CD4-positive, alpha-beta T cell (primary cell): ENCODE results near the gene WDR27. TPM values are rescaled to one million over a fixed set of nuclear protein-coding genes. Genes with fewer than 3 reads are reported as not detected.
A peak's percentile ranks its signal among the peaks of the same experiment; 100 is the strongest.

Source experiments
- ATAC-seq: fragments of 200-7000 bp; cut with Tn5 transposase; one replicate; pipeline ENCODE4 v1.10.0; 2022; ENCODE audit warnings: mild to moderate bottlenecking; ENCODE audit not compliant: poor library complexity
- CTCF ChIA-PET: fragments of 350-600 bp; sonication (Branson Sonifier 250); formaldehyde crosslinking; loops from one replicate; lab custom pipeline; 2021; ENCODE audit warnings: antibody characterized with exemption, inconsistent platforms; lab: Charles Lee
- POLR2A ChIA-PET: fragments of 350-600 bp; sonication (Branson Sonifier 250); formaldehyde crosslinking; loops from one replicate; lab custom pipeline; 2021; ENCODE audit warnings: antibody characterized with exemption, inconsistent platforms; lab: Charles Lee
- DNase-seq, 14 experiments: peaks; one replicate each; pipeline ENCODE4 v3.0.0-alpha.2; 2013 to 2020; ENCODE audit warnings: mixed read lengths in 2 of 14
- H3K27ac ChIP-seq, 2 donors: one replicate each; pipeline versions ENCODE4 v1.5.1 to v1.7.0; 2013; ENCODE audit warnings: low read length in 2 of 2, low read depth in 1 of 2, mild to moderate bottlenecking in 1 of 2
- H3K27me3 ChIP-seq, 2 experiments: 1 replicate in 1 of 2; 2 replicates in 1 of 2; pipeline versions ENCODE4 v1.6.1 to v1.7.0; 2013; ENCODE audit warnings: low read length in 2 of 2, control low read depth in 1 of 2, mild to moderate bottlenecking in 1 of 2, moderate library complexity in 1 of 2; ENCODE audit not compliant: insufficient read depth in 2 of 2, control insufficient read depth in 1 of 2
- H3K36me3 ChIP-seq: one replicate; pipeline ENCODE4 v1.6.1; 2013; ENCODE audit warnings: low read length, control low read depth; ENCODE audit not compliant: insufficient read depth
- H3K4me1 ChIP-seq: one replicate; pipeline ENCODE4 v1.6.1; 2013; ENCODE audit warnings: low read length, control low read depth; ENCODE audit not compliant: insufficient read depth
- H3K4me3 ChIP-seq: one replicate; pipeline ENCODE4 v1.5.1; 2013; ENCODE audit warnings: mild to moderate bottlenecking, low read length, moderate library complexity
- H3K9me3 ChIP-seq, 2 experiments: 1 replicate in 1 of 2; 2 replicates in 1 of 2; pipeline versions ENCODE4 v1.6.1 to v1.7.0; 2013; ENCODE audit warnings: low read length in 2 of 2, mild to moderate bottlenecking in 2 of 2, control low read depth in 1 of 2, moderate library complexity in 1 of 2; ENCODE audit not compliant: control insufficient read depth in 1 of 2, insufficient read depth in 1 of 2
- H3K27ac Mint-ChIP-seq: one replicate; pipeline ENCODE4 v1.8.0; 2020; ENCODE audit warnings: mixed read lengths
- H3K27me3 Mint-ChIP-seq: one replicate; pipeline ENCODE4 v1.8.0; 2021; ENCODE audit warnings: mixed read lengths
- H3K36me3 Mint-ChIP-seq: one replicate; pipeline ENCODE4 v1.8.0; 2021; ENCODE audit warnings: low read depth, mixed read lengths
- H3K4me1 Mint-ChIP-seq: one replicate; pipeline ENCODE4 v1.8.0; 2021; ENCODE audit warnings: low read depth, mixed read lengths
- H3K4me3 Mint-ChIP-seq: one replicate; pipeline ENCODE4 v1.8.0; 2020; ENCODE audit warnings: mild to moderate bottlenecking, mixed read lengths
- H3K9me3 Mint-ChIP-seq: one replicate; pipeline ENCODE4 v1.8.0; 2020; ENCODE audit warnings: mixed read lengths
- intact Hi-C, 2 experiments: fragments of 100-400 bp; cut with DNase I in 1 of 2; cut with micrococcal nuclease in 1 of 2; formaldehyde crosslinking; loops; one replicate each; pipeline versions ENCODE4 v1.15.1 to v1.9.0; 2023 to 2025; cut with DNase I, micrococcal nuclease
- total RNA-seq, 174 experiments: library from RNA in 2 of 174; stranded (reverse) in 2 of 174; gene quantifications; one replicate each; pipeline ENCODE4 v1.2.3 and lab custom pipeline; 2021 to 2026
- TF ChIP-seq, protein P1 (sequence below): fragments of 200-600 bp; IDR thresholded peaks from one replicate; pipeline ENCODE4 v1.8.0; 2022; ENCODE audit warnings: antibody characterized with exemption, mild to moderate bottlenecking

The WDR27 gene
- total RNA-seq, 2 experiments from 2014 or later: 22.0 to 23.5 TPM

DNA sequence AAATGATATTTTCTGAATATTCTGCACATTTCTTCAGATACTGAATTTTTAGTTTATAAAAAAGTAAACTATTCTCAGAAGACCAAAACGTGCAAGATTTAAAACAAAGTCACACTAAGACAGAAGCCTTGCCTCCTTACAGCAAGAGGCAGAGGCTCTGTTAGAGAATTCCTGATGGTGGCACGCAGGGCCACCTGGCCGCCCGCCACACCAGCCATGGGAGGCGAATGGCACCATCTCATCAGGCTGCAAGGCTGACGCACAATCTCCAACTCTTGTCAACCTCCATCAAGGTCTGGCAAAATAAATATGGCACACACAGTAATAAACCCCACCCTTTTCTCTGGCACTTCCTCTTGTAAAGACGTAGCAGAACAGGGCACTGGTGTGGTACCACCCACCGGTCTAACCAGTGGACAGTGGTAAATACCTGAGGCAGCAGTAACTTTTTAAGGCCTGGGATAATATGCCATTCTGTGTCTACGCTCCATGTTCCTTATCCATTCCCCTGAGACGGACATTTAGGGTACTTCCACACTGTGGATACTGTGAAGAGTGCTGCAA is 111.4 kb downstream of the WDR27 start:
- ChIA-PET POLR2A (no interaction called here), CTCF (no interaction called here)
- ATAC-seq (no peak), DNase-seq (no peak)
- Histone ChIP-seq H3K36me3 (no peaks in the 10 kb centered on the region), H3K9me3 (no peaks in the 10 kb centered on the region), H3K4me1 (peaks cover 16% of the 10 kb centered on the region), H3K4me3 (no peak overlapping the region), H3K27me3 (no peaks in the 10 kb centered on the region), H3K27ac (no peak overlapping the region)
- Mint-ChIP-seq H3K36me3 (no peaks in the 10 kb centered on the region), H3K4me3 (no peak overlapping the region), H3K4me1 (peaks cover 26% of the 10 kb centered on the region), H3K27me3 (no peaks in the 10 kb centered on the region), H3K27ac (peak overlapping the region; percentile 80), H3K9me3 (no peaks in the 10 kb centered on the region)
- intact Hi-C loops: no loop called here
- TF ChIP-seq, protein P1, sequence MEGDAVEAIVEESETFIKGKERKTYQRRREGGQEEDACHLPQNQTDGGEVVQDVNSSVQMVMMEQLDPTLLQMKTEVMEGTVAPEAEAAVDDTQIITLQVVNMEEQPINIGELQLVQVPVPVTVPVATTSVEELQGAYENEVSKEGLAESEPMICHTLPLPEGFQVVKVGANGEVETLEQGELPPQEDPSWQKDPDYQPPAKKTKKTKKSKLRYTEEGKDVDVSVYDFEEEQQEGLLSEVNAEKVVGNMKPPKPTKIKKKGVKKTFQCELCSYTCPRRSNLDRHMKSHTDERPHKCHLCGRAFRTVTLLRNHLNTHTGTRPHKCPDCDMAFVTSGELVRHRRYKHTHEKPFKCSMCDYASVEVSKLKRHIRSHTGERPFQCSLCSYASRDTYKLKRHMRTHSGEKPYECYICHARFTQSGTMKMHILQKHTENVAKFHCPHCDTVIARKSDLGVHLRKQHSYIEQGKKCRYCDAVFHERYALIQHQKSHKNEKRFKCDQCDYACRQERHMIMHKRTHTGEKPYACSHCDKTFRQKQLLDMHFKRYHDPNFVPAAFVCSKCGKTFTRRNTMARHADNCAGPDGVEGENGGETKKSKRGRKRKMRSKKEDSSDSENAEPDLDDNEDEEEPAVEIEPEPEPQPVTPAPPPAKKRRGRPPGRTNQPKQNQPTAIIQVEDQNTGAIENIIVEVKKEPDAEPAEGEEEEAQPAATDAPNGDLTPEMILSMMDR: no peak

DNA sequence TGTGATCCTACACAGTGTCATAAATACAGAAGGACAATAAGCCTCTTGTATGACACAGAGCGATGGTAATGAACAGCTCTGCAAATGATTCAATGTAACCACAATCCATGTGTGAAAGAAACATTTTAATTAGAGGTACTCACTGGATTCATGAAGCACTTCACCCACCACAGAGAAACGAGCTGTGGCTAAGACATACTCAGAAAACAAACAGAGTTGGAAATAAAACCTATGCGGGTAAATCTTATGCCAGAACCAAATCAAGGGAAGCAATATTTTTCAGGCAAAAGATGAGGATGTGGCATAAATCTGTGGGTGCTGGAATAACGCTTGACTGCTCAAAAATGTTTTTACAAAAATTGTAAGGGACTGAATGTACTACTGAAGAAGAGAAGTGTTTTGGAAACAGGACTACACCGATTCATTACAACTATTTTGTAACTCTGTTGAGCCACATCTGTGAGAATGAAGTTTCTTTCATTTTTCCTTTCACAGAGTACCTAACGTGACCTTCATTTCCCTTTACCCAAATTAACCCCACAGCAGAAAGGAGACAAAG is 112.1 kb downstream of the WDR27 start:
- DNase-seq (peak in 3 of 14 experiments; percentile 17 to 35 (median 24)), ATAC-seq (peak; percentile 76)
- Mint-ChIP-seq H3K9me3 (no peaks in the 10 kb centered on the region), H3K27me3 (no peaks in the 10 kb centered on the region), H3K4me3 (peak overlapping the region; percentile 23), H3K36me3 (no peaks in the 10 kb centered on the region), H3K27ac (peak overlapping the region; percentile 80), H3K4me1 (peaks cover 30% of the 10 kb centered on the region)
- ChIA-PET POLR2A (no interaction called here), CTCF (no interaction called here)
- Histone ChIP-seq H3K4me1 (peaks cover 16% of the 10 kb centered on the region), H3K4me3 (no peak overlapping the region), H3K36me3 (no peaks in the 10 kb centered on the region), H3K27ac (peak overlapping the region in 1 of 2 donors; percentile 61), H3K9me3 (no peaks in the 10 kb centered on the region), H3K27me3 (no peaks in the 10 kb centered on the region)
- intact Hi-C loops: no loop called here
- TF ChIP-seq, protein P1: no peak

DNA sequence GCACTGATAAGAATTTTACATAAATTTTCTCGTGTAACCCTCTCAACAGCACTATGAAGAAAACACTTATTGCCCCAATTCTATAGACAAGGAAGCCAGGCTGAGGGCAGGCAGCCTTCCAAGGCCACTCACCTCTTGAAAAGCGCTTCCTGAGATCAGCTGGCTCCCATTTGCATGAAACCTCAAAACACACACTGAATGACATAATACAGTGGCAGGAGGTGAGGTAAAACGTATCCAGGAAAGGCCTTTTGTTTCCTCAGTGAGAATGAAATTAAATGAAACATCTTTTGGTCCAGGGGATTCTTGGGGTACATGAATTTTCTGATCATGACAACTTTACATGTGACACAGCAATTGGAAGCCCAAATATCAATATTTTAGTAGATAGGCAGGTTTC is 112.5 kb downstream of the WDR27 start:
- no peaks in the 10 kb centered on the region for H3K36me3 ChIP-seq
- DNase-seq (peak in 4 of 14 experiments; percentile 26 to 61 (median 52)), ATAC-seq (peak; percentile 76)
- peaks cover 19% of the 10 kb centered on the region for H3K4me1 ChIP-seq
- Mint-ChIP-seq H3K27me3 (no peaks in the 10 kb centered on the region), H3K4me3 (peak overlapping the region; percentile 30), H3K9me3 (no peaks in the 10 kb centered on the region), H3K36me3 (no peaks in the 10 kb centered on the region), H3K4me1 (peaks cover 35% of the 10 kb centered on the region), H3K27ac (peak overlapping the region; percentile 80)
- no peaks in the 10 kb centered on the region for H3K27me3 ChIP-seq
- ChIA-PET CTCF (no interaction called here), POLR2A (no interaction called here)
- no peak overlapping the region for H3K4me3 ChIP-seq
- intact Hi-C loops: no loop called here
- H3K9me3 ChIP-seq: no peaks in the 10 kb centered on the region
- peak overlapping the region in 1 of 2 donors; percentile 61 for H3K27ac ChIP-seq
- TF ChIP-seq, protein P1: no peak
